Mucosa of descending colon (tissue), 3 donors: ENCODE results near the gene LAMA5. TPM values are rescaled to one million over a fixed set of nuclear protein-coding genes. Genes with fewer than 3 reads are reported as not detected.

Source experiments
- ATAC-seq: fragments of 200-7000 bp; cut with Tn5 transposase; one replicate; pipeline ENCODE4 v1.9.1; 2020; ENCODE audit warnings: mild to moderate bottlenecking, moderate library complexity
- DNase-seq, 3 donors: peaks; one replicate each; pipeline ENCODE4 v3.0.0-alpha.2; 2020
- H3K36me3 ChIP-seq: fragments of 200-600 bp; one replicate; pipeline ENCODE4 v1.8.0; 2021; ENCODE audit warnings: low read depth, mild to moderate bottlenecking
- H3K4me1 ChIP-seq: fragments of 200-600 bp; one replicate; pipeline ENCODE4 v1.8.0; 2021; ENCODE audit warnings: low read depth, mild to moderate bottlenecking
- H3K4me3 ChIP-seq: fragments of 200-600 bp; one replicate; pipeline ENCODE4 v1.8.0; 2021; ENCODE audit warnings: mild to moderate bottlenecking
- H3K9me3 ChIP-seq: fragments of 200-600 bp; one replicate; pipeline ENCODE4 v1.8.0; 2021; ENCODE audit warnings: mild to moderate bottlenecking
- CTCF ChIP-seq: fragments of 200-600 bp; IDR thresholded peaks from one replicate; pipeline ENCODE4 v1.8.0; 2022; ENCODE audit warnings: antibody characterized with exemption, mild to moderate bottlenecking
- intact Hi-C, 2 donors: fragments of 100-400 bp; cut with DNase I in 1 of 2; cut with micrococcal nuclease in 1 of 2; formaldehyde crosslinking; loops; one replicate each; pipeline versions ENCODE4 v1.11.0 to v1.11.1; 2022; cut with DNase I, micrococcal nuclease
- total RNA-seq, 3 donors: library from RNA; stranded (reverse); fragmentation: NEBNext Ultra II Directional in 2 of 3; extraction: Animal tissue kit (Norgen Biotek cat#: 25700) in 2 of 3; gene quantifications; one replicate each; pipeline versions ENCODE4 v1.2.1 to v1.2.4, GENCODE V29; 2021 to 2023
- donor health status: DM: no; HTN: no; CAD: no; lungs with moderate emphysema.
- donor health status: DM: no; HTN: no; CAD: no.
- donor health status: DM: no; HTN: yes; CAD: no.

Gene LAMA5
- total RNA-seq, 3 donors from 2014 or later = 21.8 to 335 (median 40.7) TPM

DNA sequence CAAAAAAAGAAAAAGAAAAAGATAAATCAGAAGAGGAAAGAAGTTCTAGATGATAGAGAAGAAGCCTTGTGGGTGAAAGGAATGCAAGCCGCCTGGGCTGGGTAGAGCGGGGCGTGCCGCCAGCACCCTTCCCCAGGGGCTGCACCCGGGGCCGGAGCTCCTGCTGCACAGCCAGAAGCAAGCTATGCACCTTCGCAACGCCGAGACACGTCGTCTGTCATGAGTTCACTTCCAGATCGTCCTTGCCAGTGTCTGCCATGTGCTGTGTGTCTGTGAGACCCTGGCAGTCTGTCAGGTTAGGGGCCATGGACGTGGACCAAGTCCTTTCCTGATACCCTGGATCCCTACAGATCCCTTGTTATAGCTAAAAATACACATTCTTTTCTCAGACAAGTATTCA lies 89.9 kb downstream of the LAMA5 start:
- no peak for DNase-seq
- Histone ChIP-seq H3K4me1 (no peaks in the 10 kb centered on the region), H3K9me3 (no peaks in the 10 kb centered on the region), H3K36me3 (peaks cover 19% of the 10 kb centered on the region), H3K4me3 (no peak overlapping the region)
- intact Hi-C loops = no loop called here
- no peak for ATAC-seq
- TF ChIP-seq CTCF = no peak

DNA sequence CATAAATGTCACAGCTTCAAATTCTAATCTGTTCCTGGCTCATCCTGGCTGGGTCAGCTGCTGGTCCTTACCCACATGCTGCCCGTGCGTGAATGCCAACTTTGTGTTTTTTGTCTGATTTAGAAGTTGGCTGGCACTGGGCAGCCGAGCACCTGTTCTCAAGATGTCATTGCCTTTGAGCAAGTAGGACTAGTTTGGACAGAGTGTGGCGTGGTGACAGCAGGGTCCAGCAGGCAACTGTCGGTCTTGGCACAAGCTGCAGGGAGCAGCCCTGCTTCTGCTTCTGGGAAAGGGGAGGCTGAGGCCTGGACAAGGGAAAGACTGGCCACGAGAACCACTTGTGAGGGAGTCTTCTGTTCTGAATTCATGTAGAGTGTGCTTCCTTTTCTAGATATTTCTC lies 90.7 kb downstream of the LAMA5 start:
- no peak for DNase-seq
- no peaks in the 10 kb centered on the region for H3K9me3 ChIP-seq
- no peaks in the 10 kb centered on the region for H3K4me1 ChIP-seq
- H3K4me3 ChIP-seq = no peak overlapping the region
- peaks cover 16% of the 10 kb centered on the region for H3K36me3 ChIP-seq
- intact Hi-C loops = no loop called here
- no peak for ATAC-seq
- TF ChIP-seq CTCF = no peak

DNA sequence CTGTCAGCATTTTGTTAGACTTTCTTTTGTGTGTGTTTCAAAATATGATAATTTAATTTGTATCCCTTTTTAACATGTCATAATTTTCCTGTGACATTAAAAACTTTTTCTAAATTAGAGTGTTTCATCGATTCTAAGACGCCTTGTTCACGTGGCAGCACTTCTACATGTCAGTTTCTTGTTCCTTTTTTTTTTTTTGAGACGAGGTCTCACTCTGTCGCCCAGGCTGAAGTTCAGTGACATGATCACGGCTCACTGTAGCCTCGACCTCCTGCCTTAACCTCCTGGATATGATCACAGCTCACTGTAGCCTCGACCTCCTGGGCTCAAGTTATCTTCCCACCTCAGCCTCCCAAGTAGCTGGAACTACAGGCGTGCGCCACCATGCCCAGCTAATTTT lies 91.9 kb downstream of the LAMA5 start:
- no peak for DNase-seq
- intact Hi-C loops = no loop called here
- TF ChIP-seq CTCF = no peak
- H3K4me3 ChIP-seq = no peak overlapping the region
- no peaks in the 10 kb centered on the region for H3K9me3 ChIP-seq
- H3K36me3 ChIP-seq = peaks cover 7% of the 10 kb centered on the region
- no peak for ATAC-seq
- H3K4me1 ChIP-seq = no peaks in the 10 kb centered on the region

- ATAC-seq = peak; percentile 71
- peaks cover 3% of the 10 kb centered on the region for H3K36me3 ChIP-seq
- TF ChIP-seq CTCF = no peak
- no peak for DNase-seq
- intact Hi-C loops = no loop called here
- no peaks in the 10 kb centered on the region for H3K9me3 ChIP-seq
- no peaks in the 10 kb centered on the region for H3K4me1 ChIP-seq
- no peak overlapping the region for H3K4me3 ChIP-seq
These were observed 92.7 kb downstream of the LAMA5 start for GRCh38 chr20:62274332-62274950.

- Histone ChIP-seq H3K4me1 (no peaks in the 10 kb centered on the region), H3K9me3 (no peaks in the 10 kb centered on the region), H3K4me3 (no peak overlapping the region), H3K36me3 (no peaks in the 10 kb centered on the region)
- DNase-seq (no peak), ATAC-seq (no peak)
- intact Hi-C loops = no loop called here
- TF ChIP-seq CTCF = no peak
These were observed 93.7 kb downstream of the LAMA5 start for GRCh38 chr20:62273416-62273815.

DNA sequence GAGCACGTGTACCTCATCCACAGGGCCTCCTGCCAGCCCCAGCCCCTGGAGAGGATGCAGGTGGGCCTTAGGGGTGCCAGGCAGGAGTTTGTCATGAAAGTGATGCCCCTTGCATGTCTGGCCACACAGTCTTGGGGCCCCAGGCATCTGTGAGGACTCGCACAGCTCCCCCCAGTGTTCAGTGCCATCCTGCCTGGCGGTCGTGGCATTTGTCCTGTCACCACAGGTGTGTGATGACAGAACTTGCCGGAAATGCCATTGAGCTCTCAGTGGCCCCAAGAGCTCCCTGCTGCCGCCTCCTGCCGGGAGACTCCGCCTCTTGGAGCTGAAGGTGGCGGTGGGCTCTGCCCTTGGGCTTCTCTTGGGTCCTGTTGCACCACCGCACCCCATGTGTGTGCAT lies 94.9 kb downstream of the LAMA5 start:
- intact Hi-C loops = no loop called here
- H3K36me3 ChIP-seq = no peaks in the 10 kb centered on the region
- ATAC-seq = peak; percentile 15
- no peaks in the 10 kb centered on the region for H3K4me1 ChIP-seq
- no peaks in the 10 kb centered on the region for H3K9me3 ChIP-seq
- H3K4me3 ChIP-seq = no peak overlapping the region
- no peak for DNase-seq
- no peak for TF ChIP-seq CTCF
